Measurements from ENCODE around the gene JAKMIP3. TPM values are rescaled to one million over a fixed set of nuclear protein-coding genes. Genes with fewer than 3 reads are reported as not detected.

Gene JAKMIP3
- total RNA-seq, 1 experiment from 2014 or later: 1.0 TPM

- POLR2A ChIA-PET (ENCODE audit: unreplicated experiment): no interaction called here
- CTCF ChIA-PET: no interaction called here
Observed at GRCh38 chr10:132094581-132095234, 29.0 kb downstream of the JAKMIP3 start.

GRCh38 chr10:132095403-132096113 is 29.8 kb downstream of the JAKMIP3 start:
- intact Hi-C loops (cut with micrococcal nuclease): no loop called here
- no peak; the same call in 1 of the 2 replicates for ATAC-seq
- CTCF ChIA-PET: no interaction called here

More at GRCh38 chr10:132094581-132095234, 29.0 kb downstream of the JAKMIP3 start:
- H3K9ac ChIP-seq (ENCODE audit: low read length): peak overlapping the region; percentile 44
- ATAC-seq: peak; percentile 16; the same call in 1 of the 2 replicates
- no peak overlapping the region for H3K4me3 ChIP-seq (ENCODE audit: low read length)
- peaks cover 26% of the 10 kb centered on the region for H3K4me1 ChIP-seq (ENCODE audit: insufficient read depth, low read length)
- no peaks in the 10 kb centered on the region for H3K9me2 ChIP-seq (replicated peaks; ENCODE audit: low read length)
- H3K36me3 ChIP-seq (ENCODE audit: low read depth, low read length): no peaks in the 10 kb centered on the region
- H4K20me1 ChIP-seq (ENCODE audit: low read length): no peaks in the 10 kb centered on the region
- intact Hi-C loops (cut with micrococcal nuclease): no loop called here
- H3K27ac ChIP-seq (ENCODE audit: low read length): peak overlapping the region; percentile 87
- no peaks in the 10 kb centered on the region for H3K79me2 ChIP-seq (ENCODE audit: low read length)
- no peaks in the 10 kb centered on the region for H3K9me3 ChIP-seq (ENCODE audit: low read length)
- H3F3A ChIP-seq (ENCODE audit: low read length, unreplicated experiment): no peaks in the 10 kb centered on the region
- H2AFZ ChIP-seq (ENCODE audit: low read length): no peak overlapping the region
- DNase-seq: peak; percentile 65
- TF ChIP-seq, protein P1, sequence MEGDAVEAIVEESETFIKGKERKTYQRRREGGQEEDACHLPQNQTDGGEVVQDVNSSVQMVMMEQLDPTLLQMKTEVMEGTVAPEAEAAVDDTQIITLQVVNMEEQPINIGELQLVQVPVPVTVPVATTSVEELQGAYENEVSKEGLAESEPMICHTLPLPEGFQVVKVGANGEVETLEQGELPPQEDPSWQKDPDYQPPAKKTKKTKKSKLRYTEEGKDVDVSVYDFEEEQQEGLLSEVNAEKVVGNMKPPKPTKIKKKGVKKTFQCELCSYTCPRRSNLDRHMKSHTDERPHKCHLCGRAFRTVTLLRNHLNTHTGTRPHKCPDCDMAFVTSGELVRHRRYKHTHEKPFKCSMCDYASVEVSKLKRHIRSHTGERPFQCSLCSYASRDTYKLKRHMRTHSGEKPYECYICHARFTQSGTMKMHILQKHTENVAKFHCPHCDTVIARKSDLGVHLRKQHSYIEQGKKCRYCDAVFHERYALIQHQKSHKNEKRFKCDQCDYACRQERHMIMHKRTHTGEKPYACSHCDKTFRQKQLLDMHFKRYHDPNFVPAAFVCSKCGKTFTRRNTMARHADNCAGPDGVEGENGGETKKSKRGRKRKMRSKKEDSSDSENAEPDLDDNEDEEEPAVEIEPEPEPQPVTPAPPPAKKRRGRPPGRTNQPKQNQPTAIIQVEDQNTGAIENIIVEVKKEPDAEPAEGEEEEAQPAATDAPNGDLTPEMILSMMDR (conservative IDR thresholded peaks at IDR 0.05; ENCODE audit: low read depth, low read length): no peak
- no peak for TF ChIP-seq EZH2phosphoT487 (IDR thresholded peaks at IDR 0.05; ENCODE audit: borderline replicate concordance, low read length)
- no peak for TF ChIP-seq EZH2 (IDR thresholded peaks at IDR 0.05; ENCODE audit: low read length, unreplicated experiment)
- no TSS peak for BruUV-seq (replicated peaks)
- H3K27me3 ChIP-seq (ENCODE audit: low read length): no peaks in the 10 kb centered on the region
- peak overlapping the region; percentile 54 for H3K4me2 ChIP-seq (ENCODE audit: low read length)

More at GRCh38 chr10:132095403-132096113, 29.8 kb downstream of the JAKMIP3 start:
- no TSS peak for BruUV-seq (replicated peaks)
- Histone ChIP-seq H3K36me3 (ENCODE audit: low read depth, low read length) (no peaks in the 10 kb centered on the region), H3K79me2 (ENCODE audit: low read length) (no peaks in the 10 kb centered on the region), H3K9me3 (ENCODE audit: low read length) (no peaks in the 10 kb centered on the region), H4K20me1 (ENCODE audit: low read length) (no peaks in the 10 kb centered on the region), H3K9me2 (replicated peaks; ENCODE audit: low read length) (no peaks in the 10 kb centered on the region), H3K9ac (ENCODE audit: low read length) (peak overlapping the region; percentile 44), H3K27me3 (ENCODE audit: low read length) (no peaks in the 10 kb centered on the region), H3F3A (ENCODE audit: low read length, unreplicated experiment) (no peaks in the 10 kb centered on the region), H3K4me1 (ENCODE audit: insufficient read depth, low read length) (peaks cover 26% of the 10 kb centered on the region), H3K27ac (ENCODE audit: low read length) (peak overlapping the region; percentile 87), H3K4me3 (ENCODE audit: low read length) (no peak overlapping the region), H2AFZ (ENCODE audit: low read length) (no peak overlapping the region), H3K4me2 (ENCODE audit: low read length) (peak overlapping the region; percentile 54)
- TF ChIP-seq EZH2 (IDR thresholded peaks at IDR 0.05; ENCODE audit: low read length, unreplicated experiment) (no peak), EZH2phosphoT487 (IDR thresholded peaks at IDR 0.05; ENCODE audit: borderline replicate concordance, low read length) (no peak)
- TF ChIP-seq, protein P1 (conservative IDR thresholded peaks at IDR 0.05; ENCODE audit: low read depth, low read length): no peak
- POLR2A ChIA-PET (ENCODE audit: unreplicated experiment): no interaction called here
- no peak for DNase-seq

All from PC-3 (cell line).